Keratinocyte (primary cell): ENCODE data around the gene DCP2.

Experiments used
- CTCF ChIP-seq, 3 experiments: IDR thresholded peaks in 1 of 3; conservative IDR thresholded peaks in 1 of 3; optimal IDR thresholded peaks in 1 of 3; 2 replicates in 2 of 3; 3 replicates in 1 of 3; pipeline versions ENCODE3 to v1.5.1; 2011; ENCODE audit warnings: low read length in 3 of 3, mild to moderate bottlenecking in 3 of 3, moderate library complexity in 2 of 3, control low read depth in 1 of 3, inconsistent platforms in 1 of 3; ENCODE audit not compliant: insufficient read depth in 2 of 3; ENCODE audit errors: extremely low read depth in 1 of 3
- EZH2 ChIP-seq: IDR thresholded peaks from one replicate; pipeline ENCODE4 v1.6.1; 2012; ENCODE audit warnings: inconsistent platforms, mild to moderate bottlenecking, low read length, moderate library complexity

GRCh38 chr5:112934366-112934663 lies 42.3 kb upstream of the DCP2 start:
- TF ChIP-seq CTCF (optimal IDR thresholded peaks at IDR 0.05 in 1 of 3, IDR thresholded peaks at IDR 0.05 in 1 of 3, conservative IDR thresholded peaks at IDR 0.05 in 1 of 3; ENCODE audit: extremely low read depth in 1 of 3, insufficient read depth in 2 of 3, low read length in 3 of 3) (no peak), EZH2 (no peak)
